K562 (cell line): Measurements from ENCODE around the gene FXR1. TPM values are rescaled to one million over a fixed set of nuclear protein-coding genes. Genes with fewer than 3 reads are reported as not detected.

Source experiments
- ATAC-seq: fragments of 200-7000 bp; cut with Tn5 transposase; 3 replicates; pipeline ENCODE4 v1.9.1; 2020; ENCODE audit warnings: moderate library complexity
- BruUV-seq: library from RNA; stranded (reverse); fragments of 400-500 nt; replicated peaks from 2 replicates; lab custom pipeline; 2021; lab: Mats Ljungman, UMichigan
- CTCF ChIA-PET: fragments of 300-600 bp; formaldehyde crosslinking; extraction: SDS; loops from one replicate; lab custom pipeline; 2021; ENCODE audit warnings: low intra/inter-chr PET ratio; lab: Yijun Ruan, JAX
- POLR2A ChIA-PET: fragments of 300-600, 350-650 bp; sonication (Branson Sonifier 250); formaldehyde crosslinking; extraction: SDS; loops from one replicate; lab custom pipeline; 2021; ENCODE audit warnings: antibody characterized with exemption, inconsistent platforms; lab: Yijun Ruan, JAX
- DNase-seq, 4 experiments: peaks; one replicate each; pipeline versions ENCODE4 v3.0.0 to v3.0.0-alpha.2; 2011 to 2018; ENCODE audit warnings: low spot score in 3 of 4, mixed read lengths in 3 of 4; ENCODE audit errors: extremely low read depth in 1 of 4
- FAIRE-seq: peaks from 2 replicates; lab custom pipeline; 2011; peaks lifted over from hg19 to GRCh38; lab: Jason Lieb, UNC
- H2AFZ ChIP-seq: 2 replicates; pipeline ENCODE4 v1.6.0; 2011; ENCODE audit warnings: low read depth, low read length, control low read depth, inconsistent platforms
- H3K27ac ChIP-seq: fragments of 200-600 bp; 3 replicates; pipeline ENCODE4 v1.8.0; 2011; ENCODE audit warnings: low read depth, mild to moderate bottlenecking, control low read depth, inconsistent platforms, low read length, moderate library complexity, mixed read lengths; ENCODE audit errors: extremely low read depth
- H3K27me3 ChIP-seq, 2 experiments: fragments of 300-600 bp in 1 of 2; 2 replicates in 1 of 2; 3 replicates in 1 of 2; pipeline versions ENCODE4 v1.6.0 to v1.8.0; 2011; ENCODE audit warnings: inconsistent platforms in 2 of 2, low read length in 2 of 2, mild to moderate bottlenecking in 1 of 2, mixed read lengths in 1 of 2, moderate library complexity in 1 of 2; ENCODE audit not compliant: control insufficient read depth in 2 of 2, insufficient read depth in 2 of 2
- H3K36me3 ChIP-seq: fragments of 300-600 bp; 3 replicates; pipeline ENCODE4 v1.8.0; 2011; ENCODE audit warnings: mild to moderate bottlenecking, low read length, inconsistent platforms; ENCODE audit not compliant: control insufficient read depth, insufficient read depth
- H3K4me1 ChIP-seq, 2 experiments: fragments of 200-600 bp in 1 of 2; replicated peaks in 1 of 2; 2 replicates in 1 of 2; 3 replicates in 1 of 2; pipeline versions ENCODE4 v1.5.1 to v1.8.0; 2011; ENCODE audit warnings: inconsistent platforms in 2 of 2, low read length in 2 of 2, mild to moderate bottlenecking in 1 of 2, mixed read lengths in 1 of 2, moderate library complexity in 1 of 2; ENCODE audit not compliant: control insufficient read depth in 2 of 2, insufficient read depth in 2 of 2
- H3K4me2 ChIP-seq: 2 replicates; pipeline ENCODE4 v1.6.1; 2011; ENCODE audit warnings: low read length, control low read depth, inconsistent platforms, mixed read lengths; ENCODE audit not compliant: insufficient read depth
- H3K4me3 ChIP-seq: fragments of 200-600 bp; sonication (generic), shearing (Covaris generic); 2 replicates; pipeline ENCODE4 v1.5.1; 2016; ENCODE audit warnings: control low read depth, inconsistent platforms
- H3K79me2 ChIP-seq: fragments of 200-600 bp; 3 replicates; pipeline ENCODE4 v1.8.0; 2011; ENCODE audit warnings: low read length, inconsistent platforms; ENCODE audit not compliant: control insufficient read depth, insufficient read depth
- H3K9ac ChIP-seq, 2 experiments: 2 replicates each; pipeline versions ENCODE4 v1.6.0 to v1.6.1; 2011; ENCODE audit warnings: low read depth in 2 of 2, low read length in 2 of 2, control low read depth in 1 of 2, inconsistent platforms in 1 of 2, mild to moderate bottlenecking in 1 of 2, mixed read lengths in 1 of 2; ENCODE audit not compliant: insufficient read depth in 1 of 2
- H3K9me1 ChIP-seq: one replicate; pipeline ENCODE4 v1.6.0; 2011; ENCODE audit warnings: inconsistent platforms, mild to moderate bottlenecking, low read length, moderate library complexity; ENCODE audit not compliant: control insufficient read depth, insufficient read depth
- H3K9me3 ChIP-seq: replicated peaks from 2 replicates; pipeline ENCODE4 v1.5.1; 2011; ENCODE audit warnings: low read depth, low read length, inconsistent platforms; ENCODE audit not compliant: control insufficient read depth, insufficient read depth
- H4K20me1 ChIP-seq: replicated peaks from 2 replicates; pipeline ENCODE4 v1.6.1; 2011; ENCODE audit warnings: low read length, inconsistent platforms, mixed read lengths; ENCODE audit not compliant: control insufficient read depth, insufficient read depth
- ATF3 ChIP-seq, 2 experiments: fragments of 450-650 bp in 1 of 2; sonication (generic) in 1 of 2; formaldehyde crosslinking in 1 of 2; IDR thresholded peaks in 1 of 2; conservative IDR thresholded peaks in 1 of 2; 2 replicates each; pipeline versions ENCODE4 v1.6.1 to v1.8.1; 2016 to 2023; ENCODE audit warnings: mild to moderate bottlenecking in 2 of 2, moderate library complexity in 2 of 2, inconsistent platforms in 1 of 2, missing genetic modification reagents in 1 of 2
- BDP1 ChIP-seq: IDR thresholded peaks from 3 replicates; pipeline ENCODE4 v1.6.1; 2011; ENCODE audit not compliant: insufficient read length, insufficient read depth
- CC2D1A ChIP-seq: fragments of 450-650 bp; IDR thresholded peaks from 2 replicates; pipeline ENCODE4 v1.6.1; 2017; ENCODE audit warnings: mild to moderate bottlenecking
- FOXA1 ChIP-seq: fragments of 450-650 bp; IDR thresholded peaks from 2 replicates; pipeline ENCODE4 v1.6.1; 2016; ENCODE audit warnings: mild to moderate bottlenecking, borderline replicate concordance
- HNRNPH1 ChIP-seq: fragments of 200-400 bp; formaldehyde crosslinking; optimal IDR thresholded peaks from 2 replicates; pipeline ENCODE3; 2017; ENCODE audit warnings: low read depth, mild to moderate bottlenecking, low read length, moderate library complexity
- L3MBTL2 ChIP-seq: fragments of 450-650 bp; IDR thresholded peaks from 2 replicates; pipeline ENCODE4 v1.6.1; 2016; ENCODE audit warnings: mild to moderate bottlenecking, moderate library complexity
- MAZ ChIP-seq, 2 experiments: fragments of 450-650 bp in 1 of 2; sonication (generic) in 1 of 2; formaldehyde crosslinking; IDR thresholded peaks in 1 of 2; conservative IDR thresholded peaks in 1 of 2; 2 replicates each; pipeline versions ENCODE4 v1.4.0 to v1.5.0; 2020; ENCODE audit warnings: mild to moderate bottlenecking in 1 of 2, missing genetic modification reagents in 1 of 2
- MYBL2 ChIP-seq, 2 experiments: fragments of 450-650 bp in 1 of 2; sonication (generic) in 1 of 2; formaldehyde crosslinking in 1 of 2; IDR thresholded peaks; 2 replicates each; pipeline versions ENCODE4 v1.6.1 to v1.8.1; 2017 to 2022; ENCODE audit warnings: borderline replicate concordance in 1 of 2, inconsistent platforms in 1 of 2, low read depth in 1 of 2, mild to moderate bottlenecking in 1 of 2, missing genetic modification reagents in 1 of 2, moderate library complexity in 1 of 2
- NR2C1 ChIP-seq, 2 experiments: fragments of 450-650 bp; IDR thresholded peaks; 2 replicates each; pipeline ENCODE4 v1.6.1; 2017; ENCODE audit warnings: mild to moderate bottlenecking in 2 of 2, antibody characterized with exemption in 1 of 2, inconsistent platforms in 1 of 2, missing compliant biosample characterization in 1 of 2, missing genetic modification characterization in 1 of 2
- RBFOX2 ChIP-seq: fragments of 200-400 bp; formaldehyde crosslinking; IDR thresholded peaks from 2 replicates; pipeline ENCODE4 v1.6.1; 2017; ENCODE audit warnings: low read depth, mild to moderate bottlenecking, low read length, moderate library complexity
- SMARCB1 ChIP-seq: IDR thresholded peaks from 2 replicates; pipeline ENCODE4 v1.6.1; 2011; ENCODE audit warnings: improper control_type of control experiment, low read depth; ENCODE audit not compliant: insufficient read length
- TEAD4 ChIP-seq, 2 experiments: sonication (generic) in 1 of 2; formaldehyde crosslinking in 1 of 2; IDR thresholded peaks; 2 replicates each; pipeline versions ENCODE4 v1.6.1 to v1.8.0; 2012 to 2022; ENCODE audit warnings: borderline replicate concordance in 1 of 2, inconsistent platforms in 1 of 2, low read length in 1 of 2, mild to moderate bottlenecking in 1 of 2, missing genetic modification reagents in 1 of 2
- TRIM24 ChIP-seq, 2 experiments: fragments of 450-650 bp; IDR thresholded peaks; 2 replicates each; pipeline ENCODE4 v1.6.1; 2016
- ZFX ChIP-seq: sonication (generic); formaldehyde crosslinking; IDR thresholded peaks from 2 replicates; pipeline ENCODE4 v1.8.0; 2022; ENCODE audit warnings: mild to moderate bottlenecking, missing genetic modification reagents, moderate library complexity
- ZNF444 ChIP-seq: fragments of 250-450 bp; sonication (Bioruptor Pico); IDR thresholded peaks from 2 replicates; pipeline ENCODE4 v1.4.0; 2020; ENCODE audit warnings: mild to moderate bottlenecking, moderate library complexity
- WGBS: fragments of 100-300 bp; shearing (Covaris generic); methylation state at CpG from one replicate; pipeline ENCODE4 v1.1.6; 2016; ENCODE audit warnings: low coverage, mixed read lengths; ENCODE audit not compliant: insufficient coverage; ENCODE audit errors: missing lambda C conversion rate; 5-methylcytosine and 5-hydroxymethylcytosine counted together
- in situ Hi-C: fragments of 300-500 bp; cut with MboI; formaldehyde crosslinking; loops from 4 replicates; pipeline ENCODE4 v1.15.0; 2018; ENCODE audit warnings: inconsistent platforms, mixed read lengths
- intact Hi-C: fragments of 100-400 bp; cut with micrococcal nuclease; formaldehyde crosslinking; loops from 2 replicates; pipeline ENCODE4 v1.14.2; 2022
- polyA plus RNA-seq, 8 experiments: library from polyadenylated mRNA; depleted of rRNA in 4 of 8; stranded (reverse) in 5 of 8; unstranded in 3 of 8; fragments of >200 nt; fragmentation: Nextera tagmentation in 2 of 8; fragmentation: Illumina TruSeq in 1 of 8; extraction: Ambion mirVana in 2 of 8; extraction: Trizol in 1 of 8; gene quantifications; 2 replicates each; pipeline versions ENCODE4 v1.2.1 to v1.2.3, GENCODE V29; 2011 to 2014; ENCODE audit warnings: inconsistent platforms in 1 of 8, missing spikeins in 1 of 8
- total RNA-seq, 7 experiments: library from RNA; depleted of rRNA in 6 of 7; stranded (reverse); fragments of >200 nt in 6 of 7; fragmentation: Illumina TruSeq in 2 of 7; extraction: Trizol in 2 of 7; gene quantifications; 2 replicates each; pipeline versions ENCODE4 v1.2.1 to v1.2.3, GENCODE V29; 2011 to 2021; ENCODE audit warnings: low replicate concordance in 1 of 7
- TF ChIP-seq, protein P1 (sequence below): fragments of 450-650 bp; IDR thresholded peaks from 2 replicates; pipeline ENCODE4 v1.6.1; 2018; ENCODE audit not compliant: partially characterized antibody

The FXR1 gene
- total and polyA plus RNA-seq, 9 of the 15 experiments (the other 6 are each of a cell fraction or from before 2014, with no cell fraction given), result 59.4 to 177 (median 136) TPM

DNA sequence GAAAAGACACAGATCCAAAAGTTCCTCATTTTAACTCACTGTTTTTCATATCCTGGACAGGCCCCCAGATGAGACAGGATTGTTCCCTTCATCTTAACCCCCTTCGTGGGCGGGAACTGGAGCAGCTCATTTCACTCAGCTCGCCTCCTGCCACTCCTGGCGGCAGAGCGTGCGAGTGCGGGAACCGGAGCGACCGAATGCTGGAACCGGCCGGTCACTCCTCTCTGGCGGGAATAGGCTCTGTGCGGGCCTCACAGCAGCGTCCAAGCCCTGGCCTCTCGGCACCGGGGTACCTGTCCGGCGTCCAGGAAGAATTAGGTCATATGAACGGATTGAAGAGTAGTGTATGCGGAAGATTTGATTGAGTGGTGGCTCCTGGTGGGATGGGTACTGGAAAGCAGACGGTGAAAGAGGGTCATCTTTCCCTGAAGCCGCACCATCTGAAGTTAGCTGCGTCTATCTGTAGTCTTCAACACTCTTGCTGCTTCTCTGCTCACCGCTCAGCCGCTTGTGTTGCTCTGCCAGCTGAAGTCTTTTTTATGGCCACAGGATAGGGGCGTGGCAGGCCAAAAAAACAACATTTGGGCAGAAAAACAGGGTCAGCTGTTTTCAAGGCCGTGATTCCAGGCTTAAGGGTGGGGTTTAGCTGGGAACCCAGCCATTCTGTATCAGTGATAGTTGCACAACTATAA, 42.3 kb upstream of the FXR1 start:
- peak; percentile 86 for ATAC-seq
- in situ Hi-C loops, result no loop called here
- H3K79me2 ChIP-seq, result no peaks in the 10 kb centered on the region
- TF ChIP-seq SMARCB1, result no peak
- TF ChIP-seq TRIM24 (IDR thresholded peaks at IDR 0.05), result no peak
- no peak for TF ChIP-seq NR2C1 (IDR thresholded peaks at IDR 0.05)
- TF ChIP-seq NR2C1 (tag; IDR thresholded peaks at IDR 0.05), result no peak
- no peak for TF ChIP-seq CC2D1A
- no peak for TF ChIP-seq BDP1
- peak; percentile 74 for TF ChIP-seq L3MBTL2
- no peak for TF ChIP-seq ATF3 (IDR thresholded peaks at IDR 0.05)
- no peak for TF ChIP-seq ATF3 (CRISPR knock-in tag; conservative IDR thresholded peaks at IDR 0.05)
- no peak for TF ChIP-seq HNRNPH1
- no peak for TF ChIP-seq MYBL2 (IDR thresholded peaks at IDR 0.05; ENCODE audit: low read depth)
- TF ChIP-seq MYBL2 (CRISPR knock-in tag; IDR thresholded peaks at IDR 0.05; ENCODE audit: borderline replicate concordance), result no peak
- TF ChIP-seq, protein P1, sequence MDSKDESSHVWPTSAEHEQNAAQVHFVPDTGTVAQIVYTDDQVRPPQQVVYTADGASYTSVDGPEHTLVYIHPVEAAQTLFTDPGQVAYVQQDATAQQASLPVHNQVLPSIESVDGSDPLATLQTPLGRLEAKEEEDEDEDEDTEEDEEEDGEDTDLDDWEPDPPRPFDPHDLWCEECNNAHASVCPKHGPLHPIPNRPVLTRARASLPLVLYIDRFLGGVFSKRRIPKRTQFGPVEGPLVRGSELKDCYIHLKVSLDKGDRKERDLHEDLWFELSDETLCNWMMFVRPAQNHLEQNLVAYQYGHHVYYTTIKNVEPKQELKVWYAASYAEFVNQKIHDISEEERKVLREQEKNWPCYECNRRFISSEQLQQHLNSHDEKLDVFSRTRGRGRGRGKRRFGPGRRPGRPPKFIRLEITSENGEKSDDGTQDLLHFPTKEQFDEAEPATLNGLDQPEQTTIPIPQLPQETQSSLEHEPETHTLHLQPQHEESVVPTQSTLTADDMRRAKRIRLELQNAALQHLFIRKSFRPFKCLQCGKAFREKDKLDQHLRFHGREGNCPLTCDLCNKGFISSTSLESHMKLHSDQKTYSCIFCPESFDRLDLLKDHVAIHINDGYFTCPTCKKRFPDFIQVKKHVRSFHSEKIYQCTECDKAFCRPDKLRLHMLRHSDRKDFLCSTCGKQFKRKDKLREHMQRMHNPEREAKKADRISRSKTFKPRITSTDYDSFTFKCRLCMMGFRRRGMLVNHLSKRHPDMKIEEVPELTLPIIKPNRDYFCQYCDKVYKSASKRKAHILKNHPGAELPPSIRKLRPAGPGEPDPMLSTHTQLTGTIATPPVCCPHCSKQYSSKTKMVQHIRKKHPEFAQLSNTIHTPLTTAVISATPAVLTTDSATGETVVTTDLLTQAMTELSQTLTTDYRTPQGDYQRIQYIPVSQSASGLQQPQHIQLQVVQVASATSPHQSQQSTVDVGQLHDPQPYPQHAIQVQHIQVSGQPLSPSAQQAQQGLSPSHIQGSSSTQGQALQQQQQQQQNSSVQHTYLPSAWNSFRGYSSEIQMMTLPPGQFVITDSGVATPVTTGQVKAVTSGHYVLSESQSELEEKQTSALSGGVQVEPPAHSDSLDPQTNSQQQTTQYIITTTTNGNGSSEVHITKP, result peak; percentile 23
- TF ChIP-seq FOXA1, result no peak
- peak in 1 of 2 experiments; percentile 28; a peak in 1 of 4 replicates for TF ChIP-seq MAZ (CRISPR knock-in tag; conservative IDR thresholded peaks at IDR 0.05 in 1 of 2, IDR thresholded peaks at IDR 0.05 in 1 of 2)
- TF ChIP-seq ZNF444 (CRISPR knock-in tag), result no peak
- 0 out of 2 replicates have a peak, but pooled peaks have one; percentile 35 for TF ChIP-seq ZFX (CRISPR knock-in tag)
- TF ChIP-seq TEAD4 (IDR thresholded peaks at IDR 0.05; ENCODE audit: low read length), result no peak
- TF ChIP-seq TEAD4 (CRISPR knock-in tag; IDR thresholded peaks at IDR 0.05; ENCODE audit: borderline replicate concordance), result peak; percentile 30; the same call in 1 of the 2 replicates
- TF ChIP-seq RBFOX2, result peak; percentile 51

More for the DNA sequence above, 42.3 kb upstream of the FXR1 start:
- DNase-seq (peak; percentile 13 to 55 (median 30)), FAIRE-seq (no peak)
- peaks cover 6 to 14% of the 10 kb centered on the region in 2 experiments; a peak in 4 of 5 replicates for H3K4me1 ChIP-seq
- BruUV-seq, result TSS peak; percentile 85
- no peak overlapping the region for H3K27ac ChIP-seq
- peak overlapping the region; percentile 45 to 90 for H3K9ac ChIP-seq
- ChIA-PET CTCF (no interaction called here), POLR2A (interaction anchor here (0.7 kb wide), 2 partner anchors 52 to 256 kb away, joined by 3 read pairs; no protein-coding TSS in a partner anchor)
- no peaks in the 10 kb centered on the region for H3K27me3 ChIP-seq
- WGBS, result 14% methylated on average over 28 of the region's 28 CpGs
- H3K4me3 ChIP-seq, result 0 out of 2 replicates have a peak overlapping the region, but pooled peaks have one; percentile 6
- H3K9me3 ChIP-seq, result no peaks in the 10 kb centered on the region
- H3K9me1 ChIP-seq, result no peaks in the 10 kb centered on the region
- H2AFZ ChIP-seq, result peak overlapping the region; percentile 92
- H4K20me1 ChIP-seq, result no peaks in the 10 kb centered on the region
- peak overlapping the region; percentile 71 for H3K4me2 ChIP-seq
- H3K36me3 ChIP-seq, result no peaks in the 10 kb centered on the region
- intact Hi-C loops, result no loop called here
